ENCODE results near the gene DEFB113. TPM values are rescaled to one million over a fixed set of nuclear protein-coding genes. Genes with fewer than 3 reads are reported as not detected.

The DEFB113 gene
- total RNA-seq = not detected
- long read RNA-seq = 0 reads

GRCh38 chr6:49969605-49970004, at the start of gene DEFB113:
TSS of gene DEFB113 (minus strand) at chr6:49969625. CDS start at chr6:49969625, 0 bp downstream.
- no peaks in the 10 kb centered on the region for H3K9me3 ChIP-seq (replicated peaks)
- TF ChIP-seq CTCF (IDR thresholded peaks at IDR 0.05; ENCODE audit: borderline replicate concordance) = no peak
- intact Hi-C loops (cut with micrococcal nuclease) = no loop called here

GRCh38 chr6:50007819-50008218, 38.4 kb upstream of the DEFB113 start:
- intact Hi-C loops (cut with micrococcal nuclease) = no loop called here
- no peak overlapping the region for H3K27ac ChIP-seq (replicated peaks)
- no peaks in the 10 kb centered on the region for H3K36me3 ChIP-seq
- H3K27me3 ChIP-seq (ENCODE audit: low read depth) = no peaks in the 10 kb centered on the region
- no peak overlapping the region for H3K4me3 ChIP-seq
- DNase-seq = no peak
- TF ChIP-seq CTCF (IDR thresholded peaks at IDR 0.05; ENCODE audit: borderline replicate concordance) = no peak
- H3K9me3 ChIP-seq (replicated peaks) = no peaks in the 10 kb centered on the region
- H3K4me1 ChIP-seq = no peaks in the 10 kb centered on the region

More at GRCh38 chr6:49969605-49970004, at the start of gene DEFB113:
- DNase-seq = no peak
- no peak within 1 kb of the TSS for H3K27ac ChIP-seq (replicated peaks)
- no peak within 1 kb of the TSS for H3K4me3 ChIP-seq
- no peaks in the 10 kb centered on the region for H3K4me1 ChIP-seq
- H3K36me3 ChIP-seq = no peaks in the 10 kb centered on the region
- H3K27me3 ChIP-seq (ENCODE audit: low read depth) = no peaks in the 10 kb centered on the region

GRCh38 chr6:50003139-50003538, 33.7 kb upstream of the DEFB113 start:
- no peak overlapping the region for H3K27ac ChIP-seq (replicated peaks)
- H3K27me3 ChIP-seq (ENCODE audit: low read depth) = no peaks in the 10 kb centered on the region
- no peaks in the 10 kb centered on the region for H3K36me3 ChIP-seq
- no peak for DNase-seq
- no peak for TF ChIP-seq CTCF (IDR thresholded peaks at IDR 0.05; ENCODE audit: borderline replicate concordance)
- intact Hi-C loops (cut with micrococcal nuclease) = no loop called here
- no peaks in the 10 kb centered on the region for H3K4me1 ChIP-seq
- no peaks in the 10 kb centered on the region for H3K9me3 ChIP-seq (replicated peaks)
- no peak overlapping the region for H3K4me3 ChIP-seq

- Histone ChIP-seq H3K9me3 (replicated peaks) (no peaks in the 10 kb centered on the region), H3K4me1 (no peaks in the 10 kb centered on the region), H3K27ac (replicated peaks) (no peak overlapping the region), H3K4me3 (no peak overlapping the region), H3K27me3 (ENCODE audit: low read depth) (no peaks in the 10 kb centered on the region), H3K36me3 (no peaks in the 10 kb centered on the region)
- no peak for DNase-seq
- intact Hi-C loops (cut with micrococcal nuclease) = no loop called here
- no peak for TF ChIP-seq CTCF (IDR thresholded peaks at IDR 0.05; ENCODE audit: borderline replicate concordance)
These were observed 25.9 kb upstream of the DEFB113 start for GRCh38 chr6:49995278-49995677.

GRCh38 chr6:49988900-49989299, 19.5 kb upstream of the DEFB113 start:
- Histone ChIP-seq H3K27ac (replicated peaks) (no peak overlapping the region), H3K27me3 (ENCODE audit: low read depth) (no peaks in the 10 kb centered on the region), H3K4me1 (no peaks in the 10 kb centered on the region), H3K36me3 (no peaks in the 10 kb centered on the region), H3K4me3 (no peak overlapping the region), H3K9me3 (replicated peaks) (no peaks in the 10 kb centered on the region)
- DNase-seq = no peak
- TF ChIP-seq CTCF (IDR thresholded peaks at IDR 0.05; ENCODE audit: borderline replicate concordance) = no peak
- intact Hi-C loops (cut with micrococcal nuclease) = no loop called here

GRCh38 chr6:49987749-49988148, 18.3 kb upstream of the DEFB113 start:
- intact Hi-C loops (cut with micrococcal nuclease) = no loop called here
- no peak for TF ChIP-seq CTCF (IDR thresholded peaks at IDR 0.05; ENCODE audit: borderline replicate concordance)

More at GRCh38 chr6:49987749-49988148, 18.3 kb upstream of the DEFB113 start:
- no peak overlapping the region for H3K4me3 ChIP-seq
- no peaks in the 10 kb centered on the region for H3K9me3 ChIP-seq (replicated peaks)
- H3K27ac ChIP-seq (replicated peaks) = no peak overlapping the region
- DNase-seq = no peak
- H3K4me1 ChIP-seq = no peaks in the 10 kb centered on the region
- H3K27me3 ChIP-seq (ENCODE audit: low read depth) = no peaks in the 10 kb centered on the region
- no peaks in the 10 kb centered on the region for H3K36me3 ChIP-seq
